Endothelial cell of umbilical vein (primary cell): ENCODE data around the gene CNKSR2. TPM values are rescaled to one million over a fixed set of nuclear protein-coding genes. Genes with fewer than 3 reads are reported as not detected.

Source experiments
- BruUV-seq: library from RNA; stranded (reverse); fragments of 400-500 nt; replicated peaks from 2 replicates; lab custom pipeline; 2021; lab: Mats Ljungman, UMichigan
- CTCF ChIA-PET: fragments of 300-600, 350-600 bp; sonication (Branson Sonifier 250); formaldehyde crosslinking; loops from one replicate; lab custom pipeline; 2021; ENCODE audit warnings: antibody characterized with exemption, inconsistent platforms; lab: Charles Lee
- POLR2A ChIA-PET: fragments of 300-600, 350-600 bp; sonication (Branson Sonifier 250); formaldehyde crosslinking; loops from one replicate; lab custom pipeline; 2021; ENCODE audit warnings: antibody characterized with exemption, inconsistent platforms; lab: Charles Lee
- DNase-seq: peaks from one replicate; pipeline ENCODE4 v3.0.0-alpha.2; 2011; ENCODE audit warnings: low read depth, low spot score
- FAIRE-seq: peaks from 2 replicates; lab custom pipeline; 2011; peaks lifted over from hg19 to GRCh38; lab: Jason Lieb, UNC
- H2AFZ ChIP-seq: 2 replicates; pipeline ENCODE4 v1.6.0; 2012; ENCODE audit warnings: low read depth, low read length, control low read depth, inconsistent platforms
- H3K27ac ChIP-seq: 2 replicates; pipeline ENCODE4 v1.5.1; 2011; ENCODE audit warnings: low read depth, mild to moderate bottlenecking, control low read depth, low read length, moderate library complexity; ENCODE audit not compliant: insufficient read depth
- H3K27me3 ChIP-seq, 2 experiments: 2 replicates each; pipeline versions ENCODE4 v1.6.0 to v1.6.1; 2011; ENCODE audit warnings: low read length in 2 of 2, mixed read lengths in 1 of 2; ENCODE audit not compliant: control insufficient read depth in 2 of 2, insufficient read depth in 2 of 2
- H3K36me3 ChIP-seq, 2 experiments: 2 replicates in 1 of 2; 3 replicates in 1 of 2; pipeline ENCODE4 v1.5.1; 2011; ENCODE audit warnings: low read length in 2 of 2, mild to moderate bottlenecking in 1 of 2, moderate library complexity in 1 of 2; ENCODE audit not compliant: control insufficient read depth in 2 of 2, insufficient read depth in 2 of 2; ENCODE audit errors: extremely low read depth in 1 of 2
- H3K4me1 ChIP-seq: 3 replicates; pipeline ENCODE4 v1.5.1; 2011; ENCODE audit warnings: mild to moderate bottlenecking, low read length; ENCODE audit not compliant: control insufficient read depth, insufficient read depth; ENCODE audit errors: extremely low read depth
- H3K4me2 ChIP-seq: 2 replicates; pipeline ENCODE4 v1.6.1; 2011; ENCODE audit warnings: low read length, control low read depth, mixed read lengths; ENCODE audit not compliant: insufficient read depth
- H3K4me3 ChIP-seq, 3 experiments: fragments of 200-600 bp in 1 of 3; sonication (generic), shearing (Covaris generic) in 1 of 3; replicated peaks in 1 of 3; 2 replicates each; pipeline ENCODE4 v1.5.1; 2011 to 2016; ENCODE audit warnings: control low read depth in 3 of 3, low read length in 3 of 3, mild to moderate bottlenecking in 2 of 3, inconsistent platforms in 1 of 3, low read depth in 1 of 3, moderate library complexity in 1 of 3; ENCODE audit not compliant: insufficient read depth in 1 of 3
- H3K79me2 ChIP-seq: 2 replicates; pipeline ENCODE4 v1.6.0; 2012; ENCODE audit warnings: low read length, inconsistent platforms; ENCODE audit not compliant: control insufficient read depth, insufficient read depth
- H3K9ac ChIP-seq: replicated peaks from 2 replicates; pipeline ENCODE3; 2011; ENCODE audit warnings: low read length, control low read depth; ENCODE audit not compliant: insufficient read depth; ENCODE audit errors: extremely low read depth
- H3K9me1 ChIP-seq: replicated peaks from 3 replicates; pipeline ENCODE4 v1.6.0; 2011; ENCODE audit warnings: mild to moderate bottlenecking, low read length; ENCODE audit not compliant: control insufficient read depth, insufficient read depth; ENCODE audit errors: extremely low read depth
- H3K9me3 ChIP-seq: replicated peaks from 2 replicates; pipeline ENCODE4 v1.5.1; 2012; ENCODE audit warnings: low read length, inconsistent platforms; ENCODE audit not compliant: control insufficient read depth, insufficient read depth
- H4K20me1 ChIP-seq: replicated peaks from 2 replicates; pipeline ENCODE3; 2011; ENCODE audit warnings: mild to moderate bottlenecking, low read length; ENCODE audit not compliant: control insufficient read depth, insufficient read depth; ENCODE audit errors: extremely low read depth
- CTCF ChIP-seq, 2 donors: IDR thresholded peaks; 1 replicate in 1 of 2; 2 replicates in 1 of 2; pipeline ENCODE4 v1.5.1; 2011; ENCODE audit warnings: low read length in 2 of 2, mild to moderate bottlenecking in 2 of 2, moderate library complexity in 2 of 2, control low read depth in 1 of 2, inconsistent platforms in 1 of 2, low read depth in 1 of 2; ENCODE audit not compliant: insufficient read depth in 1 of 2; ENCODE audit errors: extremely low read depth in 1 of 2
- GATA2 ChIP-seq: IDR thresholded peaks from 2 replicates; pipeline ENCODE4 v1.7.0; 2011; ENCODE audit warnings: low read depth, mild to moderate bottlenecking, moderate library complexity, mixed read lengths, low read length; ENCODE audit not compliant: insufficient read length, insufficient read depth
- JUN ChIP-seq: IDR thresholded peaks from 2 replicates; pipeline ENCODE4 v1.6.1; 2011; ENCODE audit warnings: borderline replicate concordance, low read depth; ENCODE audit not compliant: insufficient read length, insufficient read depth
- MAX ChIP-seq: IDR thresholded peaks from 2 replicates; pipeline ENCODE4 v1.6.1; 2011; ENCODE audit not compliant: insufficient read depth, insufficient read length
- MYC ChIP-seq: IDR thresholded peaks from one replicate; pipeline ENCODE4 v1.6.1; 2011; ENCODE audit warnings: mild to moderate bottlenecking, low read depth, low read length
- POLR2AphosphoS5 ChIP-seq: IDR thresholded peaks from 2 replicates; pipeline ENCODE4 v1.6.1; 2012; ENCODE audit warnings: low read depth, mild to moderate bottlenecking, control low read depth, low read length, moderate library complexity; ENCODE audit not compliant: insufficient read depth
- dilution Hi-C: fragments of 300-500 bp; cut with MboI; formaldehyde crosslinking; loops from one replicate; pipeline ENCODE4 v1.15.0; 2019; ENCODE audit warnings: low sequenced_read_pairs; ENCODE audit not compliant: extremely low pct_ligation_motif_present
- intact Hi-C: fragments of 100-400 bp; cut with micrococcal nuclease; formaldehyde crosslinking; loops from one replicate; pipeline ENCODE4 v1.10.0; 2022
- polyA plus RNA-seq, 4 experiments: library from polyadenylated mRNA; depleted of rRNA in 3 of 4; stranded (reverse) in 3 of 4; unstranded in 1 of 4; fragments of >200 nt; gene quantifications; 2 replicates each; pipeline versions ENCODE4 v1.2.1 to v1.2.3, GENCODE V29; 2011 to 2012; ENCODE audit warnings: missing spikeins in 1 of 4
- total RNA-seq: library from RNA; stranded (reverse); gene quantifications from 2 replicates; pipeline ENCODE4 v1.2.3, GENCODE V29; 2021

CNKSR2 gene
- total and polyA plus RNA-seq, 2 donors (not counting 3 experiments of a cell fraction or from before 2014, with no cell fraction given) = 0.13 TPM; not detected in 1

DNA sequence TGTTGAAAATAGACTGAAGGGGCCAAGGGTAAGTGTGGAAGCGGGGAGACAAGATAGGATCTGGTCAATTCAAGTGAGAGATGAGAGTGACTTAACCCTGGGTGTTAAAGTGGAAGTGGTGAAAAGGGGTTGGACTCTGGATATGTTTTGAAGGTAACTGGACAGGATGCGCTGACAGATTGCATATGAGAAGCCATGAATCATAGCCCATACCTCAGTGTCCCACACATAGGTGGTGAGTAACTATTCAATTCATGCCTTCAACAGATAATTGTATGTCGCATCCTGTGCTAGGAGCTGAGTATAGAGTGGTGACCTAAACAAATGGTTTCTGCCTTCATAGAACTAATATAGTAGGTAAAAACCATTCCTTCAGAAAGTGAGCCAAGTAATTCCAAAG, 207.3 kb downstream of the CNKSR2 start:
- ChIA-PET POLR2A (no interaction called here), CTCF (no interaction called here)
- no peak overlapping the region for H3K4me2 ChIP-seq
- dilution Hi-C loops = no loop called here
- H2AFZ ChIP-seq = no peak overlapping the region
- H3K79me2 ChIP-seq = no peaks in the 10 kb centered on the region
- no peaks in the 10 kb centered on the region for H3K36me3 ChIP-seq
- no TSS peak for BruUV-seq
- no peaks in the 10 kb centered on the region for H3K9me3 ChIP-seq
- no peak for FAIRE-seq
- H3K4me1 ChIP-seq = no peaks in the 10 kb centered on the region
- H3K9me1 ChIP-seq = no peaks in the 10 kb centered on the region
- no peak overlapping the region for H3K27ac ChIP-seq
- intact Hi-C loops = no loop called here
- no peak overlapping the region for H3K4me3 ChIP-seq
- TF ChIP-seq JUN = no peak
- TF ChIP-seq MYC = no peak
- no peak for TF ChIP-seq MAX
- no peak for TF ChIP-seq GATA2
- TF ChIP-seq CTCF (IDR thresholded peaks at IDR 0.05; ENCODE audit: extremely low read depth in 1 of 2, insufficient read depth in 1 of 2, low read depth in 1 of 2, low read length in 2 of 2) = no peak
- no peak for DNase-seq
- no peaks in the 10 kb centered on the region for H4K20me1 ChIP-seq
- H3K9ac ChIP-seq = no peak overlapping the region
- no peaks in the 10 kb centered on the region for H3K27me3 ChIP-seq

GRCh38 chrX:21586001-21586400, 211.8 kb downstream of the CNKSR2 start:
- dilution Hi-C loops = no loop called here
- Histone ChIP-seq H3K4me2 (no peak overlapping the region), H3K4me3 (no peak overlapping the region), H3K27me3 (no peaks in the 10 kb centered on the region), H3K9ac (no peak overlapping the region), H3K9me3 (no peaks in the 10 kb centered on the region), H3K4me1 (no peaks in the 10 kb centered on the region), H3K79me2 (no peaks in the 10 kb centered on the region), H3K36me3 (no peaks in the 10 kb centered on the region), H2AFZ (no peak overlapping the region), H4K20me1 (no peaks in the 10 kb centered on the region), H3K9me1 (no peaks in the 10 kb centered on the region), H3K27ac (no peak overlapping the region)
- ChIA-PET POLR2A (no interaction called here), CTCF (no interaction called here)
- TF ChIP-seq MAX = no peak
- no peak for TF ChIP-seq JUN
- no peak for TF ChIP-seq POLR2AphosphoS5
- no peak for FAIRE-seq
- intact Hi-C loops = no loop called here
- BruUV-seq = no TSS peak
- no peak for DNase-seq
